Measurements from ENCODE around the gene RFPL1.

DNA sequence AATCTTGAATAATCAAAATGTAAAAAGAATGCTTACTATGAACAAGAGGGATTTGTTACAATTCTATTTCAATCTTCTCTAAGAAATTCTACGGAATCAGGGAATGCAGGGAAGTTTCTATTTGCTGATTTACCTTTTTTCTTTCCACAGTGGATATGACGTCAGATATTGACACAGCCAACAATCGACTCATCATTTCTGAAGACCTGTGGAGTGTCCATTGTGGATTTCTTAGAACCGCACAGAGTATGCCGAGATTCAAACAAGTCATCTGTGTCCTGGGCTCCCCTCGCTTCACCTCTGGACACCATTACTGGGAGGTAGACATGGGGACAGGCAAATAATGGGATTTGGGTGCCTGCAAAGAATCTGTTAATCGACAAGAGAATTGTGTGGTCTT is 4.1 kb upstream of the RFPL1 start:
- TF ChIP-seq, protein P1, sequence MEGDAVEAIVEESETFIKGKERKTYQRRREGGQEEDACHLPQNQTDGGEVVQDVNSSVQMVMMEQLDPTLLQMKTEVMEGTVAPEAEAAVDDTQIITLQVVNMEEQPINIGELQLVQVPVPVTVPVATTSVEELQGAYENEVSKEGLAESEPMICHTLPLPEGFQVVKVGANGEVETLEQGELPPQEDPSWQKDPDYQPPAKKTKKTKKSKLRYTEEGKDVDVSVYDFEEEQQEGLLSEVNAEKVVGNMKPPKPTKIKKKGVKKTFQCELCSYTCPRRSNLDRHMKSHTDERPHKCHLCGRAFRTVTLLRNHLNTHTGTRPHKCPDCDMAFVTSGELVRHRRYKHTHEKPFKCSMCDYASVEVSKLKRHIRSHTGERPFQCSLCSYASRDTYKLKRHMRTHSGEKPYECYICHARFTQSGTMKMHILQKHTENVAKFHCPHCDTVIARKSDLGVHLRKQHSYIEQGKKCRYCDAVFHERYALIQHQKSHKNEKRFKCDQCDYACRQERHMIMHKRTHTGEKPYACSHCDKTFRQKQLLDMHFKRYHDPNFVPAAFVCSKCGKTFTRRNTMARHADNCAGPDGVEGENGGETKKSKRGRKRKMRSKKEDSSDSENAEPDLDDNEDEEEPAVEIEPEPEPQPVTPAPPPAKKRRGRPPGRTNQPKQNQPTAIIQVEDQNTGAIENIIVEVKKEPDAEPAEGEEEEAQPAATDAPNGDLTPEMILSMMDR (IDR thresholded peaks at IDR 0.05): no peak
- no peak for TF ChIP-seq POLR2A (IDR thresholded peaks at IDR 0.05)
